Upper lobe of right lung (tissue), 1 donor: Measurements from ENCODE around the gene ENTR1. TPM values are rescaled to one million over a fixed set of nuclear protein-coding genes. Genes with fewer than 3 reads are reported as not detected.
"Not testable (repeated sequence)": the region's sequence is repeated elsewhere in the genome, so short reads cannot be mapped to it uniquely, and the experiment has no call there.

ENCODE experiments used
- ATAC-seq: fragments of 200-7000 bp; cut with Tn5 transposase; one replicate; pipeline ENCODE4 v1.9.1; 2020; ENCODE audit warnings: mild to moderate bottlenecking, moderate library complexity
- DNase-seq: peaks from one replicate; pipeline ENCODE4 v3.0.0-alpha.2; 2020
- H3K27ac ChIP-seq: fragments of 200-600 bp; one replicate; pipeline ENCODE4 v1.8.0; 2022
- H3K27me3 ChIP-seq: fragments of 200-600 bp; one replicate; pipeline ENCODE4 v1.8.0; 2022; ENCODE audit warnings: mild to moderate bottlenecking
- H3K36me3 ChIP-seq: fragments of 200-600 bp; one replicate; pipeline ENCODE4 v1.8.0; 2022
- H3K4me1 ChIP-seq: fragments of 200-600 bp; one replicate; pipeline ENCODE4 v1.8.0; 2022
- H3K4me3 ChIP-seq: fragments of 200-600 bp; one replicate; pipeline ENCODE4 v1.8.0; 2022; ENCODE audit warnings: mild to moderate bottlenecking
- H3K9me3 ChIP-seq: fragments of 200-600 bp; one replicate; pipeline ENCODE4 v1.8.0; 2022
- intact Hi-C: fragments of 100-400 bp; cut with DNase I; formaldehyde crosslinking; loops from one replicate; pipeline ENCODE4 v1.11.0; 2022
- total RNA-seq: library from RNA; stranded (reverse); fragmentation: NEBNext Ultra II Directional; extraction: Animal tissue kit (Norgen Biotek cat#: 25700); gene quantifications from one replicate; pipeline ENCODE4 v1.2.1, GENCODE V29; 2021
- TF ChIP-seq, protein P1 (sequence below): fragments of 200-600 bp; IDR thresholded peaks from one replicate; pipeline ENCODE4 v1.8.0; 2022; ENCODE audit warnings: antibody characterized with exemption
- donor health status: DM: no; HTN: yes; CAD: no; lungs with severe emphysema.

The ENTR1 gene
- total RNA-seq, 1 donor from 2014 or later: 36.4 TPM

DNA sequence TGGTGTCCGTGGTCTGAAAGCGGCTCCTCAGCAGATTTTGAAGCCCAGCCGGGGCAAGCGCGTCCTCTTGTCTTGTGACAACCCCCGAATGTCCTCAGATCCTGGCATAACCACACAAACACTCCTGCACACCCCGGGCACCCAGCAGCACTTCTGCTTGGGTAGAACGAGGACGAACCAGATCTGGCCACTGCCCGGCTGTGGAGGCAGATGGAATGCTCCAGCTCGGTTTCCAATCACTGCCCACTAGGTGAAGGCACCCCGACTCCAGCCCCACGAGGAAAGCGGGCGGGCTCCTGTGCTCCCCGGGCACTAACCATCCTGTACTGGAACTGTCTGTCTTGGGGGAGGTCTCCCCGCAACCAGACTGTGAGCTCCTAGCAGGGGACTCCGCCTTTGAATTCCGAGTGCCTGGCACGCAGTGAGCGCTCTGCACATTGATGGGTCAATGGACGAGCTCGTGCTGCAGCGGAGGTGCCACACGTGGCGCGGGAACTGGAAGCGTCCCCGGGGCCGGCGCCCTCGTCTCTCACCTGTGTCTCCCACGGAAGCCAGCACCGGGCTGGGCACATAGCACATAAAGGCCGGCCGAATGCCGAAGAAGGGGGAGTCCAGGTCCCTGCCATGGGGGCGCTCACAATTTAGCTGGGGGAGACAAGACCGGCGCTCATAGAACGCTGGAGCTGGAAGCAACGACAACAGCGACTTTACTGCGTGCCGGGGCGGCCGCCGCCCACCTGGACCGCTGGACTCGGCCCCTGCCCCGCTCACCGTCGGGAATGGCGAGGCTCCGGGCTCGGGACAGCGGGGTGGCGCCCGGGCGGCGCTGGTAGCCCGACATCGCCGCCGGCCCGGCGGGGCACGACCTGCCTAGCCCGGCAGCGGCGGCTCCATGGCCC, 608 bp downstream of the ENTR1 start:
- H3K4me3 ChIP-seq: peak overlapping the region; percentile 98
- no peaks in the 10 kb centered on the region for H3K9me3 ChIP-seq
- H3K4me1 ChIP-seq: peaks cover 21% of the 10 kb centered on the region
- no peaks in the 10 kb centered on the region for H3K27me3 ChIP-seq
- peak overlapping the region; percentile 78 for H3K27ac ChIP-seq
- TF ChIP-seq, protein P1, sequence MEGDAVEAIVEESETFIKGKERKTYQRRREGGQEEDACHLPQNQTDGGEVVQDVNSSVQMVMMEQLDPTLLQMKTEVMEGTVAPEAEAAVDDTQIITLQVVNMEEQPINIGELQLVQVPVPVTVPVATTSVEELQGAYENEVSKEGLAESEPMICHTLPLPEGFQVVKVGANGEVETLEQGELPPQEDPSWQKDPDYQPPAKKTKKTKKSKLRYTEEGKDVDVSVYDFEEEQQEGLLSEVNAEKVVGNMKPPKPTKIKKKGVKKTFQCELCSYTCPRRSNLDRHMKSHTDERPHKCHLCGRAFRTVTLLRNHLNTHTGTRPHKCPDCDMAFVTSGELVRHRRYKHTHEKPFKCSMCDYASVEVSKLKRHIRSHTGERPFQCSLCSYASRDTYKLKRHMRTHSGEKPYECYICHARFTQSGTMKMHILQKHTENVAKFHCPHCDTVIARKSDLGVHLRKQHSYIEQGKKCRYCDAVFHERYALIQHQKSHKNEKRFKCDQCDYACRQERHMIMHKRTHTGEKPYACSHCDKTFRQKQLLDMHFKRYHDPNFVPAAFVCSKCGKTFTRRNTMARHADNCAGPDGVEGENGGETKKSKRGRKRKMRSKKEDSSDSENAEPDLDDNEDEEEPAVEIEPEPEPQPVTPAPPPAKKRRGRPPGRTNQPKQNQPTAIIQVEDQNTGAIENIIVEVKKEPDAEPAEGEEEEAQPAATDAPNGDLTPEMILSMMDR: no peak
- DNase-seq: peak; percentile 76
- intact Hi-C loops: no loop called here
- ATAC-seq: peak; percentile 51
- peaks cover 57% of the 10 kb centered on the region for H3K36me3 ChIP-seq

GRCh38 chr9:136407911-136408310, 2.5 kb downstream of the ENTR1 start:
- intact Hi-C loops: no loop called here

GRCh38 chr9:136407061-136407460, 3.4 kb downstream of the ENTR1 start:
- H3K27ac ChIP-seq, H3K9me3 ChIP-seq, H3K27me3 ChIP-seq, intact Hi-C loops, ATAC-seq, H3K4me3 ChIP-seq, DNase-seq: not testable (repeated sequence)
- Histone ChIP-seq H3K36me3 (peaks cover 48% of the 10 kb centered on the region), H3K4me1 (peaks cover 21% of the 10 kb centered on the region)

More at GRCh38 chr9:136407911-136408310, 2.5 kb downstream of the ENTR1 start:
- ATAC-seq: no peak
- H3K36me3 ChIP-seq: peaks cover 50% of the 10 kb centered on the region
- no peak overlapping the region for H3K27ac ChIP-seq
- H3K4me3 ChIP-seq: no peak overlapping the region
- no peak for DNase-seq
- H3K27me3 ChIP-seq: no peaks in the 10 kb centered on the region
- H3K4me1 ChIP-seq: peaks cover 21% of the 10 kb centered on the region
- H3K9me3 ChIP-seq: no peaks in the 10 kb centered on the region
- TF ChIP-seq, protein P1: no peak

GRCh38 chr9:136405904-136406303, 4.5 kb downstream of the ENTR1 start:
- H3K27ac ChIP-seq, DNase-seq, H3K27me3 ChIP-seq, H3K4me3 ChIP-seq, ATAC-seq, intact Hi-C loops, H3K9me3 ChIP-seq: not testable (repeated sequence)
- Histone ChIP-seq H3K36me3 (peaks cover 46% of the 10 kb centered on the region), H3K4me1 (peaks cover 11% of the 10 kb centered on the region)

DNA sequence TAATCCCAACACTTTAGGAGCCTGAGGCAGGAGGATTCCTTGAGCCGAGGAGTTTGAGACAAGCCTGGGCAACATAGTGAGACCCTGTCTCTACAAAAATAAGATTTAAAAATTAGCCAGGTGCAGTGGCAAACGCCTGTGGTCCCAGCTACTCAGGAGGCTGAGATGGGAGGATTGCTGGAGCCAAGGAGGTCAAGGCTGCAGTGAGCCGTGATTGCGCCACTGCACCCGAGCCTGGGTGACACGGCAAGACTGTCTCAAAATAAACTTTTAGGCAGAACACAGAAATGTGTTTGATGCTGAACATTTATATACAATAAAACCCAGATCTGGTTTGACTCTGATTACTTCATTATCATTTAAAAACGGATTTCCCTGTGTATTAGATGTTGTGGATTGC, 4.9 kb downstream of the ENTR1 start:
- H3K9me3 ChIP-seq: no peaks in the 10 kb centered on the region
- DNase-seq (no peak), ATAC-seq (no peak)
- no peak overlapping the region for H3K4me3 ChIP-seq
- TF ChIP-seq, protein P1: no peak
- no peak overlapping the region for H3K27ac ChIP-seq
- H3K4me1 ChIP-seq: peaks cover 13% of the 10 kb centered on the region
- peaks cover 46% of the 10 kb centered on the region for H3K36me3 ChIP-seq
- no peaks in the 10 kb centered on the region for H3K27me3 ChIP-seq
- intact Hi-C loops: no loop called here

GRCh38 chr9:136404801-136405136, 5.6 kb downstream of the ENTR1 start:
- Histone ChIP-seq H3K4me1 (peaks cover 16% of the 10 kb centered on the region), H3K9me3 (no peaks in the 10 kb centered on the region), H3K27me3 (no peaks in the 10 kb centered on the region), H3K36me3 (peaks cover 46% of the 10 kb centered on the region), H3K27ac (no peak overlapping the region), H3K4me3 (no peak overlapping the region)
- DNase-seq (no peak), ATAC-seq (no peak)
- TF ChIP-seq, protein P1: no peak
- intact Hi-C loops: no loop called here
